ENCODE data around the gene IGSF21.

GRCh38 chr1:18139198-18139981 lies 31.8 kb downstream of the IGSF21 start:
- TF ChIP-seq CTCF (IDR thresholded peaks at IDR 0.05) (no peak), POLR2A (IDR thresholded peaks at IDR 0.05) (no peak)
